Measurements from ENCODE around the gene SLC25A18.

The SLC25A18 gene

DNA sequence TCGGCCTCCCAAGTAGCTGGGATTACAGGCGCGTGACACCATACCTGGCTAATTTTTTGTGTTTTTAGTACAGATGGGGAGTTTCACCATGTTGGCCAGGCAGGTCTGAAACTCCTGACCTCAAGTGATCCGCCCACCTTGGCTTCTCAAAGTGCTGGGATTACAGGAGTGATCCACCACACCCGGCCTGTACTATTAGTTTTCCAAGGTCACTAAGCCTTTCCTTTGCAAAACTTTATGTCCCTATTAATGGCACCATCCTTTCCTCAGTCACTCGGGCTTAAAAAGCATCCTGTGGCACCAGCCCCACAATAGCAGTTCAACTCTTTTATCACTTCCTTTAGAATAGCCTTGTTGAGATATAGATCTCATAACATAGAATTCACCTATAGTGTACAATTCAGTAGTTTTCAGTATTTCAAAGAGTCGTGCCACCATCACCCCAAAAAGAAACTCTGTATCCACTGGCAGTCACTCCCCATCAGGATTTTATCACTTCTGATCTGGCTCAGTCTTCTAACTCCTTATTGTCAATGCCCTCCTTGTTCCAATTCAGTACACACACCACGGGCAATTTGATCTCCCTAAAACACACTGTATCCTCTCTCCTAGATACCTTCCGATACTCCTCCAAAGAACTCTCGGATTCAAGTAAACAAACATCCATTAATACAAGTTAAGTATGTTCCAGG lies 74.3 kb downstream of the SLC25A18 start:
- H3K4me3 ChIP-seq (ENCODE audit: low read length in 2 of 2), result peak overlapping the region; percentile 59 to 96
- H3K23ac ChIP-seq (ENCODE audit: low read depth, low read length, poor library complexity), result no peak overlapping the region
- no peak overlapping the region for H2BK120ac ChIP-seq (ENCODE audit: low read depth, low read length)
- no CpG with 5 or more reads among the region's 10 CpGs for WGBS, 2 donors (ENCODE audit: extremely low coverage in 2 of 2, insufficient read length in 2 of 2, insufficient replicate concordance in 1 of 2)
- H3K9me3 ChIP-seq (replicated peaks in 1 of 2; ENCODE audit: control insufficient read depth in 2 of 2, insufficient read depth in 1 of 2, low read depth in 1 of 2, low read length in 2 of 2), result peaks cover 0 to 7% of the 10 kb centered on the region in 2 donors
- DNase-seq (ENCODE audit: low spot score), result no peak
- no peak overlapping the region for H2BK12ac ChIP-seq (ENCODE audit: low read length)
- H3K36me3 ChIP-seq (replicated peaks in 1 of 2; ENCODE audit: control insufficient read depth in 2 of 2, insufficient read depth in 2 of 2, low read length in 2 of 2), result peaks cover 0 to 15% of the 10 kb centered on the region in 2 donors
- H3K79me1 ChIP-seq (ENCODE audit: low read depth, low read length), result peaks cover 3% of the 10 kb centered on the region
- H2AFZ ChIP-seq (ENCODE audit: low read length), result peak overlapping the region; percentile 93
- H3K4me2 ChIP-seq (ENCODE audit: insufficient read depth, low read length, poor library complexity, severe bottlenecking), result peak overlapping the region; percentile 84
- H4K91ac ChIP-seq (ENCODE audit: low read depth, low read length, poor library complexity), result no peak overlapping the region
- H3K18ac ChIP-seq (ENCODE audit: low read length), result no peak overlapping the region
- H3K27ac ChIP-seq (replicated peaks; ENCODE audit: low read length), result peak overlapping the region; percentile 71
- peak overlapping the region; percentile 78 for H3K9ac ChIP-seq (ENCODE audit: low read depth, low read length, poor library complexity)
- no peak overlapping the region for H3K14ac ChIP-seq (ENCODE audit: low read length)
- H3K27me3 ChIP-seq (ENCODE audit: control insufficient read depth in 3 of 3, insufficient read depth in 3 of 3, low read depth in 1 of 3, low read length in 3 of 3), result no peaks in the 10 kb centered on the region
- H2BK15ac ChIP-seq (ENCODE audit: low read length), result no peak overlapping the region
- H4K8ac ChIP-seq (ENCODE audit: low read depth, low read length), result no peak overlapping the region
- H3K4ac ChIP-seq (ENCODE audit: low read length), result no peak overlapping the region
- H3K4me1 ChIP-seq (ENCODE audit: control insufficient read depth in 2 of 2, insufficient read depth in 1 of 2, low read depth in 1 of 2, low read length in 2 of 2), result peaks cover 3 to 4% of the 10 kb centered on the region in 2 donors
- H2BK5ac ChIP-seq (ENCODE audit: low read length), result no peak overlapping the region
- no peak overlapping the region for H2AK5ac ChIP-seq (ENCODE audit: low read depth, low read length)

DNA sequence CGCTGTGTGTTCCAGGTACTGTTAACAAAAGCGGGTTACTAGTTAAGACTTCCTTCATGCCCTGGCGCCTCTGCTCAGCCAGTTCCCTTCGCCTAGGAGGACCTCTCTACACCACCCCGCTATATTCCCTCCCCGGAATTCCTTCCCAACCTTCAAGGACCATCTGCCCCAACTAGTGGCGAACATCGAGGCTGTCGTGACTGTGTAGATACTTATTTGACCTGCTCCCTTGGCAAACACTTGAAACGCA lies 74.8 kb downstream of the SLC25A18 start:
- H3K4ac ChIP-seq (ENCODE audit: low read length), result no peak overlapping the region
- peaks cover 0 to 8% of the 10 kb centered on the region in 2 donors for H3K9me3 ChIP-seq (replicated peaks in 1 of 2; ENCODE audit: control insufficient read depth in 2 of 2, insufficient read depth in 1 of 2, low read depth in 1 of 2, low read length in 2 of 2)
- no peak overlapping the region for H2BK15ac ChIP-seq (ENCODE audit: low read length)
- H3K18ac ChIP-seq (ENCODE audit: low read length), result peak overlapping the region; percentile 48
- peaks cover 3% of the 10 kb centered on the region for H3K79me1 ChIP-seq (ENCODE audit: low read depth, low read length)
- H2BK12ac ChIP-seq (ENCODE audit: low read length), result no peak overlapping the region
- no peak for DNase-seq (ENCODE audit: low spot score)
- peak overlapping the region; percentile 71 for H3K27ac ChIP-seq (replicated peaks; ENCODE audit: low read length)
- no peak overlapping the region for H4K91ac ChIP-seq (ENCODE audit: low read depth, low read length, poor library complexity)
- H3K27me3 ChIP-seq (ENCODE audit: control insufficient read depth in 3 of 3, insufficient read depth in 3 of 3, low read depth in 1 of 3, low read length in 3 of 3), result no peaks in the 10 kb centered on the region
- no peak overlapping the region for H3K14ac ChIP-seq (ENCODE audit: low read length)
- H3K23ac ChIP-seq (ENCODE audit: low read depth, low read length, poor library complexity), result peak overlapping the region; percentile 100
- H2AK5ac ChIP-seq (ENCODE audit: low read depth, low read length), result no peak overlapping the region
- no peak overlapping the region for H2BK5ac ChIP-seq (ENCODE audit: low read length)
- peak overlapping the region; percentile 93 for H2AFZ ChIP-seq (ENCODE audit: low read length)
- H3K9ac ChIP-seq (ENCODE audit: low read depth, low read length, poor library complexity), result peak overlapping the region; percentile 78
- no peak overlapping the region for H4K8ac ChIP-seq (ENCODE audit: low read depth, low read length)
- peaks cover 3 to 4% of the 10 kb centered on the region in 2 donors for H3K4me1 ChIP-seq (ENCODE audit: control insufficient read depth in 2 of 2, insufficient read depth in 1 of 2, low read depth in 1 of 2, low read length in 2 of 2)
- peak overlapping the region; percentile 84 for H3K4me2 ChIP-seq (ENCODE audit: insufficient read depth, low read length, poor library complexity, severe bottlenecking)
- H3K4me3 ChIP-seq (ENCODE audit: low read length in 2 of 2), result peak overlapping the region; percentile 59 to 96
- H3K36me3 ChIP-seq (replicated peaks in 1 of 2; ENCODE audit: control insufficient read depth in 2 of 2, insufficient read depth in 2 of 2, low read length in 2 of 2), result peaks cover 0 to 18% of the 10 kb centered on the region in 2 donors
- no peak overlapping the region for H2BK120ac ChIP-seq (ENCODE audit: low read depth, low read length)
- WGBS, 2 donors (ENCODE audit: extremely low coverage in 2 of 2, insufficient read length in 2 of 2, insufficient replicate concordance in 1 of 2), result no CpG with 5 or more reads among the region's 10 CpGs

DNA sequence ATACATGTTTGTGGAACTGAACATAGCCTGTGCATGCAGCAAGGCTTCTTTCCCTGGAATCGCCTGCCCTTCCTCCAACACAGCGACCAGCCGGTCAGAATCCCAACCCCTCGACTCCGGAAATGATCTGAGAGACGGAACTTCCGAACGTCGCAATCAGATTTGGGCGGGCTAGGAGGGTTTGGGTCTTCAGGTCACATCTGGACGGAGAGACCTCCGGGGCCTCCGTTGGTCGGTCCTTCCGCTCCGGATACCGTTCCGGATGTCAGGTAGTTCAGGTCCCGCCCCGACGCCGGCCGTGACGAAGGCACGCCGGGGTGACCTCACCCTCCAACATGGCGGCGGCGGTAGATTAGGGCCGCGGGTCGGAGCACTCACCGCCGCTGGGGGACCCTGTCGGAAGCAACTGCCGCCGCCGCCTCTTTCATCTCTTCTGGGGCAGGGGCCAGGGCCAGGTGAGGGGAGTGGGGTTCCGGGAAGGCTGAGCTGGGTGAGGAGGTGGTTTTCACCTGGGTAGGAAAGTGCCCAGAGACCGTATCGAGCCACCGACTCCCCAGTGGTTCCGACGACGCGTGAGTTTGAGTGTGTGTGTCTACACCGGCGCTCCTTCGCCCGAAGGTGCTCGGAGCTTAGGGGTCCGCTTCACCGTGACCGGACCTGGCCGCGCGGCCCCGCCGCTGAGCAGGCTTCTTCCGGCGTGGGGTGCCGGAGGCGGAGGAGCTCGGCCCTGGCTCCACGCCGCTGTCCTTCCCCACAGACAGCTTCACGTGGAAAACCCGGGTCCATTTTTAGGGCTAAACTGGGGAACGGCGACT lies 75.3 kb downstream of the SLC25A18 start, which contains the start of gene BCL2L13:
Gene BCL2L13 (plus strand): TSS at position 326 of the 815 bp plus-strand sequence. CDS start 16,955 bp downstream, outside the sequence.
- H2BK120ac ChIP-seq (ENCODE audit: low read depth, low read length), result no peak within 1 kb of the TSS
- H2BK12ac ChIP-seq (ENCODE audit: low read length), result peak within 1 kb of the TSS; percentile 41
- H2AFZ ChIP-seq (ENCODE audit: low read length), result peak within 1 kb of the TSS; percentile 93
- peaks cover 0 to 18% of the 10 kb centered on the region in 2 donors for H3K36me3 ChIP-seq (replicated peaks in 1 of 2; ENCODE audit: control insufficient read depth in 2 of 2, insufficient read depth in 2 of 2, low read length in 2 of 2)
- H2AK5ac ChIP-seq (ENCODE audit: low read depth, low read length), result peak within 1 kb of the TSS; percentile 21
- peak within 1 kb of the TSS; percentile 84 for H3K4me2 ChIP-seq (ENCODE audit: insufficient read depth, low read length, poor library complexity, severe bottlenecking)
- H4K91ac ChIP-seq (ENCODE audit: low read depth, low read length, poor library complexity), result no peak within 1 kb of the TSS
- H3K4ac ChIP-seq (ENCODE audit: low read length), result peak within 1 kb of the TSS; percentile 37
- H3K23ac ChIP-seq (ENCODE audit: low read depth, low read length, poor library complexity), result peak within 1 kb of the TSS; percentile 100
- peaks cover 0 to 8% of the 10 kb centered on the region in 2 donors for H3K9me3 ChIP-seq (replicated peaks in 1 of 2; ENCODE audit: control insufficient read depth in 2 of 2, insufficient read depth in 1 of 2, low read depth in 1 of 2, low read length in 2 of 2)
- H3K27ac ChIP-seq (replicated peaks; ENCODE audit: low read length), result peak within 1 kb of the TSS; percentile 75
- H3K14ac ChIP-seq (ENCODE audit: low read length), result peak within 1 kb of the TSS; percentile 75
- H2BK5ac ChIP-seq (ENCODE audit: low read length), result peak within 1 kb of the TSS; percentile 53
- no peak within 1 kb of the TSS for H4K8ac ChIP-seq (ENCODE audit: low read depth, low read length)
- peak within 1 kb of the TSS; percentile 94 for H3K18ac ChIP-seq (ENCODE audit: low read length)
- H3K27me3 ChIP-seq (ENCODE audit: control insufficient read depth in 3 of 3, insufficient read depth in 3 of 3, low read depth in 1 of 3, low read length in 3 of 3), result no peaks in the 10 kb centered on the region
- no CpG with 5 or more reads among the region's 70 CpGs for WGBS, 2 donors (ENCODE audit: extremely low coverage in 2 of 2, insufficient read length in 2 of 2, insufficient replicate concordance in 1 of 2)
- H3K9ac ChIP-seq (ENCODE audit: low read depth, low read length, poor library complexity), result peak within 1 kb of the TSS; percentile 92
- H3K4me3 ChIP-seq (ENCODE audit: low read length in 2 of 2), result peak within 1 kb of the TSS; percentile 59 to 96
- H3K79me1 ChIP-seq (ENCODE audit: low read depth, low read length), result peaks cover 3% of the 10 kb centered on the region
- DNase-seq (ENCODE audit: low spot score), result peak; percentile 84
- H3K4me1 ChIP-seq (ENCODE audit: control insufficient read depth in 2 of 2, insufficient read depth in 1 of 2, low read depth in 1 of 2, low read length in 2 of 2), result peaks cover 3 to 4% of the 10 kb centered on the region in 2 donors
- no peak within 1 kb of the TSS for H2BK15ac ChIP-seq (ENCODE audit: low read length)

DNA sequence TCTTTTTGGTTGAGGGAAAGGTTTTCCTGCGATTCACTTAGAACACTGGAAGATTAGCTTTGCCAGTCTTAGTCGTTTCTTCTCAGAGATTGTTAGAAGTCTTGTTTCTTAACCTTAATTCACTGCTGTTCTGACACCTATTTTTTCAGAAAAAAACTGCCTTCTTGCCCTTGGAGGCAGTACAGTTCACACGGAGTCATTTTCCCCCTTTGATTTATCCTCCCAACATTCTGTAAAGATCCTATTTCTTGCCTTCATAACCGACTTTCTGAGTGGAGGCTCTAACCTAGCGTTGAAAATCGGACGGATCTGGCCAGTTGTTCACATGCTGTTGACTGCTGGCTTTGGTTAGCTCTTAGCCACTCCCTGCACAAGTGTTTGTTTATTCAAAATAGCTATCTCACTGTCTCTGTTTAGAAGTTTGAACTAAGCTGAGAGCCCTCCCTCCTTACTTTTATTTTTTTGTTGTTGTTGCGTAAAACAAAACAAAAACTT lies 76.0 kb downstream of the SLC25A18 start:
- peak overlapping the region; percentile 75 for H3K4me2 ChIP-seq (ENCODE audit: insufficient read depth, low read length, poor library complexity, severe bottlenecking)
- peak overlapping the region; percentile 75 for H3K14ac ChIP-seq (ENCODE audit: low read length)
- no peak overlapping the region for H4K91ac ChIP-seq (ENCODE audit: low read depth, low read length, poor library complexity)
- no peak overlapping the region for H4K8ac ChIP-seq (ENCODE audit: low read depth, low read length)
- peak overlapping the region; percentile 93 for H2AFZ ChIP-seq (ENCODE audit: low read length)
- H2AK5ac ChIP-seq (ENCODE audit: low read depth, low read length), result no peak overlapping the region
- no peak for DNase-seq (ENCODE audit: low spot score)
- no CpG with 5 or more reads among the region's 8 CpGs for WGBS, 2 donors (ENCODE audit: extremely low coverage in 2 of 2, insufficient read length in 2 of 2, insufficient replicate concordance in 1 of 2)
- peak overlapping the region; percentile 92 for H3K9ac ChIP-seq (ENCODE audit: low read depth, low read length, poor library complexity)
- H3K36me3 ChIP-seq (replicated peaks in 1 of 2; ENCODE audit: control insufficient read depth in 2 of 2, insufficient read depth in 2 of 2, low read length in 2 of 2), result peaks cover 0 to 18% of the 10 kb centered on the region in 2 donors
- H3K27me3 ChIP-seq (ENCODE audit: control insufficient read depth in 3 of 3, insufficient read depth in 3 of 3, low read depth in 1 of 3, low read length in 3 of 3), result no peaks in the 10 kb centered on the region
- no peak overlapping the region for H3K27ac ChIP-seq (replicated peaks; ENCODE audit: low read length)
- no peak overlapping the region for H3K4ac ChIP-seq (ENCODE audit: low read length)
- no peak overlapping the region for H2BK12ac ChIP-seq (ENCODE audit: low read length)
- H3K9me3 ChIP-seq (replicated peaks in 1 of 2; ENCODE audit: control insufficient read depth in 2 of 2, insufficient read depth in 1 of 2, low read depth in 1 of 2, low read length in 2 of 2), result peaks cover 0 to 8% of the 10 kb centered on the region in 2 donors
- peak overlapping the region; percentile 59 to 96 for H3K4me3 ChIP-seq (ENCODE audit: low read length in 2 of 2)
- H2BK120ac ChIP-seq (ENCODE audit: low read depth, low read length), result no peak overlapping the region
- no peak overlapping the region for H3K23ac ChIP-seq (ENCODE audit: low read depth, low read length, poor library complexity)
- peaks cover 3% of the 10 kb centered on the region for H3K79me1 ChIP-seq (ENCODE audit: low read depth, low read length)
- H3K4me1 ChIP-seq (ENCODE audit: control insufficient read depth in 2 of 2, insufficient read depth in 1 of 2, low read depth in 1 of 2, low read length in 2 of 2), result peaks cover 3 to 4% of the 10 kb centered on the region in 2 donors
- H2BK15ac ChIP-seq (ENCODE audit: low read length), result no peak overlapping the region
- no peak overlapping the region for H3K18ac ChIP-seq (ENCODE audit: low read length)
- no peak overlapping the region for H2BK5ac ChIP-seq (ENCODE audit: low read length)
